Activated CD4-positive, alpha-beta T cell treated with anti-CD3 and anti-CD28 coated beads, Interleukin-2, amount 50 U/mL, for 1 hour (primary cell): ENCODE measurements around the gene SCYL2.

Experiments used
- DNase-seq: peaks from one replicate; pipeline ENCODE4 v3.0.0-alpha.2; 2020

Gene SCYL2

DNA sequence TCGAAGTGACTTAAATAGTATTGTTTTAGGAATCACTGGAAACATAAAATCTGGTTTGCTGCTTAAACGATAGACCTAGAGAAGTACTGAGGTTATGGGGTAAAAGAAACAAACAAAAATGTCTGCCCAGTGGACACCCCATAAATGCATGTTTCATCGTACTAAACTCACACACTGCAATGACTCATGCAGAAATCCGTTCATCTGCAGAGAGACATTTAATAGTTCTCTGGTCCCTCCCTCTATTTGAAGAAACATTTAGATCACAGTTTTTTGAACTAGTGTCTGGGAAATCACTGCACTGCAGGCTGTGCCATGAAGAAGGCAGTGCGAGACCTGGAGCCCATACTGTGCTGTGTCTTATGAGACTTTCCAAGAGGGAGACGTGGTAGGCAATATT is 115.4 kb downstream of the SCYL2 start:
- DNase-seq: no peak

DNA sequence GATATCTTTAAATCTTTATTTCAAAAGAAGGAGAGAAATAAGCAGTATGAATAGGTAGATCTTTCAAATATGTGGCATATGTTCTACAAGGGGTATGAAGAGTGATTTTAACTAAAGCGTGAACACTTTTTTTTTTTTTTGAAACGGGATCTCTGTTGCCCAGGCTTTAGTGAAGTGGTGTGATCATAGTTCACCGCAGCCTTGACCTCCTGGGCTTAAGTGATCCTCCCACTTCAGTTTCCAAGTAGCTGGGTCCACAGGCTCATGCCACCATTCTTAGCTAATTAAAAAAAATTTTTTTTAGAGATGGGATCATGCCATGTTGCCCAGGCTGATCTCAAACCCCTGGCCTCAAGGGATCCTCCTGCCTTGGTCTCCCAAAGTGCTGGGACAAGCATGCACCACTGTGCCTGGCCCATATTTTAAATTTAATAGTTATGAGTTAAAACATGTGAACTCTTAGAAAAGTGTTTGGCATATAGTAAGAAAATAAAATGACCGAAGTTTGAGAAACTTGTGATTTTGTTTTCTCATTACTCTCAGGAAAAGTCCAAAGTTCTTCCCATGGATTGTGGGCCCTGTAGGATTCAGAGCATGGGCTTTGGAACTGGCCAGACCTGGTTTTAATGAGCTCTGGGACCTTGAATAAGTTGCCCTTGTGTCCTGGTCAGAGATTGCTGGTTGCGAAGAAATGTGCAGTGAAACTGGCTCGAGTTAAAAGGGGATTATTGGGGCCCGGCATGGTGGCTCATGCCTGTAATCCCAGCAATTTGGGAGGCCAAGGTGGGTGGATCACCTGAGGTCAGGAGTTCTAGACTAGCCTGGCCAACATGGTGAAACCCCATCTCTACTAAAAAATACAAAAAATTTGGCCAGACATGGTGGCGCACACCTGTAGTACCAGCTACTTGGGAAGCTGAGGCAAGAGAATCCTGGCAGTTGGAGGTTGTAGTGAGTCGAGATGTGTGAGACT is 116.9 kb downstream of the SCYL2 start:
- DNase-seq: no peak

DNA sequence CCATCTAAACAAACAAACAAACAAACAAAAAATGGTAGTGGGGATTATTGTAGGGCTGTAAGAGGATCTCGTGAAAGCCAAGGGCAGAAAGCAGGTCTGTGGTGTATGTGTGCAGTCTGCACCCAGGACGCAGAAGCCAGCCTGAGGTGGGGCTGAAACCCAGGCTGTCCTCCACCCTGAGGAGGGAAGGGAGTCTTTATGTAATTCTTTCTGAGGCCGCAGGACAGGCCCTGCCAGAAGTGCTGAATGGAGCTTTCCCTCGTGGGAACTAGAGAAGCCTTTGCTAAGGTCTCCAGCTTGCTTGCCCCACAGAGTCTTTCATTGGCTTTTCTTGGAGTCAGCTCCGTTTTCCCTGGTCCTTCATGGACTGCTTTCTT is 117.6 kb downstream of the SCYL2 start:
- no peak for DNase-seq

DNA sequence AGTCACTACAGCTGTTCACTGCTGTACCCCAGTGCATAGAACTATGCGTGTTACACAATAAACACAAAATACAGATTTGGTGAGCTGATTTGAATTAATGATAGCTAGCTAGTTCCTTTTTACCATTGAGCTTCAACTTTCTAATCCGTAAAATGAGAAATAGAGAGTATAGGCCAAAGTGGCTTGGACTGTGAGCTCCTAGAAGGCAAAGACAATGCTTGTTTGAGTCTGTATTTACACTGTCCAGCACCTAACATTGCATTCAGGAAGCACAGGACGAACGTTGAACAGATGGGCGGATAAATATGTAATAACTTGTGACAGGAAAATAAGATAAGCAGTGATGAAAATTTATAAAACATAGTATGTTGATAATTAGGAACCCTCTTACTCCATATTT is 121.4 kb downstream of the SCYL2 start:
- DNase-seq: no peak
